GM13977 (cell line): Measurements from ENCODE around the gene ATP6V1B1.

Source experiments
- DNase-seq: peaks from one replicate; pipeline ENCODE4 v3.0.0; 2012; ENCODE audit warnings: low spot score
- in situ Hi-C: fragments of 300-500 bp; cut with MboI; formaldehyde crosslinking; loops from one replicate; pipeline ENCODE4 v1.12.0; 2022; ENCODE audit warnings: low sequenced_read_pairs, low pct_unique_long_range_greater_than_20kb, mixed read lengths, inconsistent platforms; ENCODE audit not compliant: unreplicated experiment
- TF ChIP-seq, protein P1 (sequence below): IDR thresholded peaks from 2 replicates; pipeline ENCODE4 v1.5.1; 2012; ENCODE audit warnings: mild to moderate bottlenecking, control low read depth; ENCODE audit not compliant: insufficient read depth; ENCODE audit errors: extremely low read depth, missing control alignments

Gene ATP6V1B1

DNA sequence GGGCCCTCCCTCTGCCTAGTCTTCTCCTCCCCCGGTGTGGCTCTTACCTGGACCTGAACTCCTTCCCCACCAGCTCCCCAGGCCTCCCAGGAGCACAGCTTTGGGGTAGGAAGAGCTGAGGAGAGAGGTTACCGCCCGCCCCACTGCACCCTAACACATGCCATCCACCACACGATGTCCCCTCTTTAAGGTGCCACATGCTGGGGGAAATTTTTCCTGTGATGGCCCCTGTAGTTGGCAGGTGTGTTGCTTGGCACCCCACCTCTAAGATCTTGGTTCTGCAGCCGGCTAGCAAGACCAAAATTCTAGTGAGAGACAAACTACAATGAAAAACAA, 65.9 kb downstream of the ATP6V1B1 start:
- in situ Hi-C loops: no loop called here
- DNase-seq: no peak
- TF ChIP-seq, protein P1, sequence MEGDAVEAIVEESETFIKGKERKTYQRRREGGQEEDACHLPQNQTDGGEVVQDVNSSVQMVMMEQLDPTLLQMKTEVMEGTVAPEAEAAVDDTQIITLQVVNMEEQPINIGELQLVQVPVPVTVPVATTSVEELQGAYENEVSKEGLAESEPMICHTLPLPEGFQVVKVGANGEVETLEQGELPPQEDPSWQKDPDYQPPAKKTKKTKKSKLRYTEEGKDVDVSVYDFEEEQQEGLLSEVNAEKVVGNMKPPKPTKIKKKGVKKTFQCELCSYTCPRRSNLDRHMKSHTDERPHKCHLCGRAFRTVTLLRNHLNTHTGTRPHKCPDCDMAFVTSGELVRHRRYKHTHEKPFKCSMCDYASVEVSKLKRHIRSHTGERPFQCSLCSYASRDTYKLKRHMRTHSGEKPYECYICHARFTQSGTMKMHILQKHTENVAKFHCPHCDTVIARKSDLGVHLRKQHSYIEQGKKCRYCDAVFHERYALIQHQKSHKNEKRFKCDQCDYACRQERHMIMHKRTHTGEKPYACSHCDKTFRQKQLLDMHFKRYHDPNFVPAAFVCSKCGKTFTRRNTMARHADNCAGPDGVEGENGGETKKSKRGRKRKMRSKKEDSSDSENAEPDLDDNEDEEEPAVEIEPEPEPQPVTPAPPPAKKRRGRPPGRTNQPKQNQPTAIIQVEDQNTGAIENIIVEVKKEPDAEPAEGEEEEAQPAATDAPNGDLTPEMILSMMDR: no peak

DNA sequence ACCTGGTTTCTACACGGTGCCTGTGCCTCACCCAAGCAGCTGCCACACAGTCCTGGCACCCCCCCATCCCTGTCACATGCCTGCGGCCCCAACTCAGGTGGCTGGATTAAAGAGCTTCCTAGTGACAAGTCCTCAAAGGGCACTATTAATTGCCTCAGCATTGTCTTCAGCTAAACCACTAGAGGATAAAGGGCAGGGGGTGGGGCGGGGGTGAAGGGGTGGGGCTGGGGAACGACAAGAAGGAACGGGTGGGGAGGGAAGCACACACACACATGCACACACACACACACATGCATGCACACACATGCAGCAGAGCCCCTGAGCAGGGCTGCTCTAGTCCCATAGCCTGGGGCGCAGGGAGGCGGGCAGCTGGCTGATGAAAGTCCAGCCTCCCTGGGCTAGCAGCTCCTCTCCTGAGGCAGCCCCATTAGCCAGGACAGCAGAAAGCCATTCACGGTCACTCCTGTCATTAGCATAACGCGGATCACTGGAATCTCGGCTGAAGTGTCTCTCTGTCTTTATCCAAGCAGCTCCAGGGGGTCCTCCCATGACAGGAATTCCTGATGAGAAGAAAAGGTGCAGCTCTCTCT, 66.4 kb downstream of the ATP6V1B1 start:
- no peak for DNase-seq
- TF ChIP-seq, protein P1: no peak
- in situ Hi-C loops: no loop called here

DNA sequence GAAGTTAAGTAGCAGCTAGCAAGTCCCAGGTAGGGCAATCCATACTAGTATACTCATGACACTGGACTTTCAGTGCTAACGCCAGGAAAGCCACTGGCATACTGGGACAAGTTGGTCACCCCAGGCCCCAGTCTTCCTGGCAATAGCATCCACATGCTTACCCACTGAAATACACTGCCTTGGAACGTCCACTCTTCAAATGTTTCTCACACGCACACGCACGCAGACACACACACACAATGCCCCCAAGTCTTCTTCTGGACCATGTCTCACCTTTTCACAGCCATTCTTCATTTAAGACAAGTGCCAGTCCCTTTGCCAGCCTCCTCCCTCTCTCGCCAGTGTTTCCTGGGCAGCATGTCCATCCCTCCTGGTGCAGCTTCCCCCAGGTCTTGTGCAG, 67.7 kb downstream of the ATP6V1B1 start:
- no peak for DNase-seq
- in situ Hi-C loops: no loop called here
- TF ChIP-seq, protein P1: no peak

DNA sequence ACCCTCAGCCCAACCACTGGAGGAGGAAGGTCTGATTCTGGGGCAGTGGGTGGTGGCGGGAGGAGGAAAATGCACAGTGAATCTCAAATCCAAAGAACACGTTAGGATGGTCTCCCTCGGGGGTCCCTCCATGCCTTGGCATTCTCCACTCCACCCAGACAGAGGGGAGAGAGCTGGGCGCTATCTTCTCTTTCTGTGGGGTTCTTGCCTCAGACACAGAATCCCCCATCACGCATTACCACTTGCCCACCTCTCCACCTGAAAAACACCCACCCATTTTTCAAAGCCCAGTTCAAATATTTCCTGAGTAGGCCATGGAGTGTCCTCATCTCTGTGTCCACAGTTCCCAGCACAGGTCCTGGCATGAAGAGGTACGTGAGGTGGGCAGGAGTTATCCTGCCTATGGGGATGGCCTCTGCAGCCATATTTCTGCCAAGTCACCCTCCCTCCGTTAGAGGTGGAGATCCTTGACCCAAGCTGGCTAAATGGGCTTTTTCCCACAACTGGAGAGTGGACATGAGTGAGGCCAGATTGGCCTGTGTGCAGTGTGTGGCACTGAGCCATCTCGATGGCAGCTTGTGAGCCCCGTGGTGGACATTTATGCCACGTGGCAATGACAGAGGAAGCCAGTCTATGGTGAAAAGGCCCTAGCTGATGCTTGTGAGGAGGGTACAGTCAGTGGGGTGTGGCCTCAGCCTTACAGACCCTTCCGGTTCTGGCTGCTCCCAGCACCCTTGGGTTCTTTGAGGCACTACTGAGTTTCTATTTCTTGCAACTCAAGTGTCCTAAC, 68.5 kb downstream of the ATP6V1B1 start:
- TF ChIP-seq, protein P1: no peak
- no peak for DNase-seq
- in situ Hi-C loops: no loop called here

DNA sequence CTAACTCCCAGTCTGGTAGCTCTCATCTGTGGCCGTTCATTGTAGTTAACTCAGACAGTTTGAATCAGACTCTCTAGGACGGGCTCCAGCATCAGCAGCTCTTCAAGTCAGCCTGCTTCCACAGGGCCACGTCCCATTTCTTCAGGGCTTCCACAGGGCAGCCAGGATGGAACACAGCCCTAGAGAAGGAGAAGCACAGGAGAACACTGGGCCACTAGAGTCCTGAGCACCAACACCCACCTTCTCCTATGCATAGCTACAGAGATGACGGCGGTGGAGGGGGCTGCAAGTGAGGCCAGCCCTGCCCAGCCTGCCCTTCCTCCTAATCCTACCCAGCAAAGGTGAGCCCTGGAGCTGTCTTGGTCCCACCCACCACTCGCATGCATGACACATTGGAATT, 69.2 kb downstream of the ATP6V1B1 start:
- TF ChIP-seq, protein P1: no peak
- no peak for DNase-seq
- in situ Hi-C loops: no loop called here

DNA sequence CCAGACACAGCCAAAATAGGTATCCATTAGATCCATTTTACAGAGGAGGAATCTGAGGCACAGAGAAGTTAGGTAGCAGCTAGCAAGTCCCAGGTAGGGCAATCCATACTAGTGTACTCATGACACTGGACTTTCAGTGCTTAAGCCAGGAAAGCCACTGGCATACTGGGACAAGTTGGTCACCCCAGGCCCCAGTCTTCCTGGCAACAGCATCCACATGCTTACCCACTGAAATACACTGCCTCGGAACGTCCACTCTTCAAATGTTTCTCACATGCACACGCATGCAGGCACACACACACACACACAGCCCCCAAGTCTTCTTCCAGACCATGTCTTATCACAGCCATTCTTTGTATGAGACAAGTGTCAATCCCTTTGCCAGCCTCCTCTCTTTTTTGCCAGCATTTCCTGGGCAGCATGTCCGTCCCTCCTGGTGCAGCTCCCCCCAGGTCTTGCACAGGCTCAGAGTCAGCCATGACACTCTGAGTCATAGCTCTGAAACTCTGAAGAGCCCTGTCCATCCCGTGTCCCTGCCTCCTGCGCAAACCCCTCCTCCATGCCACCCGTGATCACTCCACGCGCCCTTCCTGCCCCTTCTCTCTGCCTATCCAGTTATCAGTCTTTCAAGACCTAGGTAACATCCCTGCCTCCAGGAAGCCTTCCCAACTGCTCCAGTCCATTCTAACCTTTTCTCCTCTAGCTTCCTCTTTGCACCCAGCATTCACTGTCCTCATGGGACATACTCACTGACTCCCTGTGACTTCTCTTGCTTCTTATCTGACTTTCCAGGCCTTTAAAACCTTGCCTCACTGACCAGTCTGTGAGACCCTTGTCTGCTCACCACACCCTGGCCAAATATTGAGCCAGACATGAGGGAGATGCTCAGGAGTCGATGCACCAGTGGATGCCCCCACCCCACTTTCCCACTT, 69.8 kb downstream of the ATP6V1B1 start:
- in situ Hi-C loops: no loop called here
- DNase-seq: no peak
- TF ChIP-seq, protein P1: no peak
